ENCODE results near the gene FIBP. TPM values are rescaled to one million over a fixed set of nuclear protein-coding genes. Genes with fewer than 3 reads are reported as not detected.

Gene FIBP
- total and polyA plus RNA-seq, 2 of the 4 experiments (the other 2 are of a cell fraction), result 141 to 182 TPM

DNA sequence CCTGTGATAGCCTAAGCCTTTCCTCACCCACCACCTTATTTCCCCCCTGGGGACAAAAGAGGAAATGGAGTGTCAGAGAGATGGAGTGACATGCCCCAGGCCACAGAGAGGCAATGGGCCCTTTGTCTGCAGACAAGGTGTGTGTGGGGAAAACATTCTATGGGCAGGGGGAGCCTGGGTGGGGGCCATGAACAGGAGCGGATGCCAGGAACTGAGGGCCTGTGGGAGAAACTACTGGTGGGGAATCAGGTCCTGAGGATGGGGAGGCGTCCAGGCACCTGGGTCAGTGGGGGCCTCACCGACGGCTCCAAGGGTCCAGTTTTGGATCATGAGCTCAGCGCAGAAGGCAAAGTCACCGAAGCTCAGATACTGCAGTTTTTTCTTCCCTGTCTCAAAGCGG, 3.0 kb downstream of the FIBP start:
- Histone ChIP-seq H3K27ac (ENCODE audit: insufficient read depth, low read length) (no peak overlapping the region), H2AFZ (replicated peaks; ENCODE audit: low read length, poor library complexity) (no peak overlapping the region), H3K4ac (ENCODE audit: low read depth, low read length) (no peak overlapping the region), H3K4me3 (ENCODE audit: insufficient read depth, low read depth, low read length) (no peak overlapping the region), H2AK9ac (replicated peaks; ENCODE audit: low read depth, low read length, poor library complexity) (no peak overlapping the region), H3K79me1 (ENCODE audit: low read depth in 1 of 2, low read length in 2 of 2) (peaks cover 9 to 58% of the 10 kb centered on the region in 2 experiments), H3K27me3 (ENCODE audit: control insufficient read depth, insufficient read depth, low read length) (no peaks in the 10 kb centered on the region), H3K18ac (ENCODE audit: low read depth, low read length) (no peak overlapping the region), H2BK5ac (ENCODE audit: low read depth, low read length, poor library complexity, severe bottlenecking) (no peak overlapping the region), H4K5ac (ENCODE audit: low read depth, low read length) (no peak overlapping the region), H4K8ac (ENCODE audit: low read depth in 2 of 2, low read length in 2 of 2) (no peak overlapping the region), H3K9me3 (ENCODE audit: control insufficient read depth, insufficient read depth, low read length) (no peaks in the 10 kb centered on the region), H3K23ac (ENCODE audit: low read depth, low read length) (no peak overlapping the region), H2BK15ac (ENCODE audit: low read depth, low read length) (no peak overlapping the region), H3K36me3 (ENCODE audit: control insufficient read depth, insufficient read depth, low read length) (peaks cover 40% of the 10 kb centered on the region), H3K9me1 (ENCODE audit: insufficient read depth, low read length) (peaks cover 5% of the 10 kb centered on the region; the same call in 1 of the 2 replicates), H3K4me1 (ENCODE audit: control insufficient read depth, insufficient read depth, low read length) (peaks cover 9% of the 10 kb centered on the region), H2BK120ac (ENCODE audit: low read depth, low read length) (no peak overlapping the region), H4K20me1 (ENCODE audit: insufficient read depth, low read length) (peaks cover 21% of the 10 kb centered on the region), H3K14ac (replicated peaks; ENCODE audit: low read depth, low read length) (no peak overlapping the region), H2BK20ac (ENCODE audit: low read depth, low read length) (no peak overlapping the region), H3K9ac (ENCODE audit: low read depth, low read length) (no peak overlapping the region), H3K4me2 (ENCODE audit: low read depth, low read length) (no peak overlapping the region), H2AK5ac (ENCODE audit: low read depth, low read length) (no peak overlapping the region), H3K56ac (ENCODE audit: extremely low read depth, insufficient read depth, low read length) (no peak overlapping the region), H4K91ac (ENCODE audit: insufficient read depth, low read depth, low read length) (no peak overlapping the region)
- dilution Hi-C loops (cut with HindIII; ENCODE audit: low sequenced_read_pairs, unreplicated experiment), result no loop called here
- 90% methylated on average over 6 of the region's 7 CpGs; no CpG with 5 or more reads in 1 of the 2 experiments for WGBS, 2 experiments (ENCODE audit: extremely low coverage in 2 of 2, insufficient read length in 1 of 2)
- no peak for TF ChIP-seq MXI1 (IDR thresholded peaks at IDR 0.05; ENCODE audit: borderline replicate concordance, low read depth, low read length)
- TF ChIP-seq SMC3 (IDR thresholded peaks at IDR 0.05; ENCODE audit: low read depth, low read length), result no peak
- TF ChIP-seq POLR2A (IDR thresholded peaks at IDR 0.05; ENCODE audit: low read depth, low read length), result no peak
- TF ChIP-seq CHD1 (IDR thresholded peaks at IDR 0.05; ENCODE audit: low read depth, low read length), result no peak
- no peak for TF ChIP-seq RAD21 (IDR thresholded peaks at IDR 0.05; ENCODE audit: low read length)
- TF ChIP-seq NFE2L2 (IDR thresholded peaks at IDR 0.05; ENCODE audit: low read depth, low read length), result no peak
- no peak for TF ChIP-seq RCOR1 (IDR thresholded peaks at IDR 0.05; ENCODE audit: insufficient replicate concordance, low read length)
- TF ChIP-seq MAFK (IDR thresholded peaks at IDR 0.05; ENCODE audit: low read depth, low read length), result no peak
- TF ChIP-seq, protein P1, sequence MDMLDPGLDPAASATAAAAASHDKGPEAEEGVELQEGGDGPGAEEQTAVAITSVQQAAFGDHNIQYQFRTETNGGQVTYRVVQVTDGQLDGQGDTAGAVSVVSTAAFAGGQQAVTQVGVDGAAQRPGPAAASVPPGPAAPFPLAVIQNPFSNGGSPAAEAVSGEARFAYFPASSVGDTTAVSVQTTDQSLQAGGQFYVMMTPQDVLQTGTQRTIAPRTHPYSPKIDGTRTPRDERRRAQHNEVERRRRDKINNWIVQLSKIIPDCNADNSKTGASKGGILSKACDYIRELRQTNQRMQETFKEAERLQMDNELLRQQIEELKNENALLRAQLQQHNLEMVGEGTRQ (IDR thresholded peaks at IDR 0.05; ENCODE audit: low read depth, low read length), result no peak
- TF ChIP-seq, protein P2, sequence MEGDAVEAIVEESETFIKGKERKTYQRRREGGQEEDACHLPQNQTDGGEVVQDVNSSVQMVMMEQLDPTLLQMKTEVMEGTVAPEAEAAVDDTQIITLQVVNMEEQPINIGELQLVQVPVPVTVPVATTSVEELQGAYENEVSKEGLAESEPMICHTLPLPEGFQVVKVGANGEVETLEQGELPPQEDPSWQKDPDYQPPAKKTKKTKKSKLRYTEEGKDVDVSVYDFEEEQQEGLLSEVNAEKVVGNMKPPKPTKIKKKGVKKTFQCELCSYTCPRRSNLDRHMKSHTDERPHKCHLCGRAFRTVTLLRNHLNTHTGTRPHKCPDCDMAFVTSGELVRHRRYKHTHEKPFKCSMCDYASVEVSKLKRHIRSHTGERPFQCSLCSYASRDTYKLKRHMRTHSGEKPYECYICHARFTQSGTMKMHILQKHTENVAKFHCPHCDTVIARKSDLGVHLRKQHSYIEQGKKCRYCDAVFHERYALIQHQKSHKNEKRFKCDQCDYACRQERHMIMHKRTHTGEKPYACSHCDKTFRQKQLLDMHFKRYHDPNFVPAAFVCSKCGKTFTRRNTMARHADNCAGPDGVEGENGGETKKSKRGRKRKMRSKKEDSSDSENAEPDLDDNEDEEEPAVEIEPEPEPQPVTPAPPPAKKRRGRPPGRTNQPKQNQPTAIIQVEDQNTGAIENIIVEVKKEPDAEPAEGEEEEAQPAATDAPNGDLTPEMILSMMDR (conservative IDR thresholded peaks at IDR 0.05; ENCODE audit: low read depth, low read length), result no peak
- TF ChIP-seq, protein P3, sequence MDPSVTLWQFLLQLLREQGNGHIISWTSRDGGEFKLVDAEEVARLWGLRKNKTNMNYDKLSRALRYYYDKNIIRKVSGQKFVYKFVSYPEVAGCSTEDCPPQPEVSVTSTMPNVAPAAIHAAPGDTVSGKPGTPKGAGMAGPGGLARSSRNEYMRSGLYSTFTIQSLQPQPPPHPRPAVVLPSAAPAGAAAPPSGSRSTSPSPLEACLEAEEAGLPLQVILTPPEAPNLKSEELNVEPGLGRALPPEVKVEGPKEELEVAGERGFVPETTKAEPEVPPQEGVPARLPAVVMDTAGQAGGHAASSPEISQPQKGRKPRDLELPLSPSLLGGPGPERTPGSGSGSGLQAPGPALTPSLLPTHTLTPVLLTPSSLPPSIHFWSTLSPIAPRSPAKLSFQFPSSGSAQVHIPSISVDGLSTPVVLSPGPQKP (IDR thresholded peaks at IDR 0.05; ENCODE audit: borderline replicate concordance, low read depth, low read length), result no peak
- TF ChIP-seq RFX5 (IDR thresholded peaks at IDR 0.05; ENCODE audit: low read depth, low read length), result no peak
- no peak for TF ChIP-seq BHLHE40 (IDR thresholded peaks at IDR 0.05; ENCODE audit: low read depth, low read length)
- no peak for TF ChIP-seq FOS (IDR thresholded peaks at IDR 0.05; ENCODE audit: low read depth, low read length)
- no peak for TF ChIP-seq CEBPB (IDR thresholded peaks at IDR 0.05; ENCODE audit: low read depth, low read length)
- TF ChIP-seq MAZ (IDR thresholded peaks at IDR 0.05; ENCODE audit: borderline replicate concordance, low read depth, low read length), result no peak
- POLR2A ChIA-PET (ENCODE audit: unreplicated experiment), result interaction anchor here (0.6 to 0.7 kb wide), 2 partner anchors 15 to 29 kb away, joined by 3 to 15 read pairs; partner anchors contain the start of gene FOSL1
- in situ Hi-C loops (cut with MboI; ENCODE audit: low sequenced_read_pairs), result no loop called here
- DNase-seq (no peak), ATAC-seq (ENCODE audit: low read depth) (no peak)
- BruUV-seq (replicated peaks), result no TSS peak
- CTCF ChIA-PET, result interaction anchor here (0.6 to 1.5 kb wide), 10 partner anchors 11 to 100 kb away, joined by 3 to 14 read pairs (median 4); partner anchors contain the start of genes EFEMP2 and MUS81
- intact Hi-C loops (cut with micrococcal nuclease), result no loop called here
